HEK293 (cell line): ENCODE data around the gene CCHCR1.

Source experiments
- BCL11A ChIP-seq: fragments of 450-650 bp; formaldehyde crosslinking; IDR thresholded peaks from 2 replicates; pipeline ENCODE4 v1.5.1; 2016; ENCODE audit warnings: low read depth, missing biosample characterization, missing genetic modification characterization
- BCL6B ChIP-seq: fragments of 450-650 bp; formaldehyde crosslinking; IDR thresholded peaks from 2 replicates; pipeline ENCODE4 v1.5.1; 2017; ENCODE audit warnings: missing biosample characterization, missing genetic modification characterization
- FEZF1 ChIP-seq: fragments of 450-650 bp; formaldehyde crosslinking; IDR thresholded peaks from 2 replicates; pipeline ENCODE4 v1.5.1; 2016; ENCODE audit warnings: missing biosample characterization, missing genetic modification characterization
- KLF17 ChIP-seq: fragments of 450-650 bp; formaldehyde crosslinking; IDR thresholded peaks from 2 replicates; pipeline ENCODE4 v1.5.1; 2016; ENCODE audit warnings: missing biosample characterization, missing genetic modification characterization
- OVOL3 ChIP-seq: fragments of 450-650 bp; formaldehyde crosslinking; IDR thresholded peaks from 2 replicates; pipeline ENCODE4 v1.5.1; 2016; ENCODE audit warnings: missing biosample characterization, missing genetic modification characterization
- PRDM6 ChIP-seq: fragments of 450-650 bp; formaldehyde crosslinking; IDR thresholded peaks from 2 replicates; pipeline ENCODE4 v1.5.1; 2017; ENCODE audit warnings: missing biosample characterization, missing genetic modification characterization
- SETDB1 ChIP-seq: IDR thresholded peaks from one replicate; pipeline ENCODE4 v1.6.1; 2017; ENCODE audit warnings: mild to moderate bottlenecking, low read length, moderate library complexity, mixed read lengths; ENCODE audit not compliant: insufficient read length
- SP3 ChIP-seq: fragments of 450-650 bp; formaldehyde crosslinking; IDR thresholded peaks from 2 replicates; pipeline ENCODE4 v1.5.1; 2016; ENCODE audit warnings: missing biosample characterization, missing genetic modification characterization
- YY1 ChIP-seq: fragments of 450-650 bp; formaldehyde crosslinking; IDR thresholded peaks from 2 replicates; pipeline ENCODE4 v1.5.1; 2018; ENCODE audit warnings: missing biosample characterization, missing genetic modification characterization
- ZFHX2 ChIP-seq: fragments of 450-650 bp; formaldehyde crosslinking; conservative IDR thresholded peaks from 2 replicates; pipeline ENCODE4 v1.5.1; 2016; ENCODE audit warnings: missing biosample characterization, missing genetic modification characterization
- ZNF10 ChIP-seq: fragments of 450-650 bp; formaldehyde crosslinking; IDR thresholded peaks from 2 replicates; pipeline ENCODE4 v1.5.1; 2017; ENCODE audit warnings: missing biosample characterization, missing genetic modification characterization
- ZNF114 ChIP-seq: fragments of 450-650 bp; formaldehyde crosslinking; IDR thresholded peaks from 2 replicates; pipeline ENCODE4 v1.5.0; 2017; ENCODE audit warnings: missing biosample characterization, missing genetic modification characterization
- ZNF138 ChIP-seq: fragments of 450-650 bp; formaldehyde crosslinking; IDR thresholded peaks from 2 replicates; pipeline ENCODE4 v1.5.1; 2016; ENCODE audit warnings: missing biosample characterization, missing genetic modification characterization, borderline replicate concordance
- ZNF146 ChIP-seq: fragments of 450-650 bp; formaldehyde crosslinking; IDR thresholded peaks from 2 replicates; pipeline ENCODE4 v1.5.1; 2016; ENCODE audit warnings: missing biosample characterization, missing genetic modification characterization
- ZNF24 ChIP-seq: fragments of 450-650 bp; formaldehyde crosslinking; IDR thresholded peaks from 2 replicates; pipeline ENCODE4 v1.5.1; 2016; ENCODE audit warnings: missing biosample characterization, missing genetic modification characterization
- ZNF248 ChIP-seq: fragments of 450-650 bp; formaldehyde crosslinking; IDR thresholded peaks from 2 replicates; pipeline ENCODE4 v1.5.1; 2017; ENCODE audit warnings: missing biosample characterization, missing genetic modification characterization
- ZNF26 ChIP-seq: fragments of 450-650 bp; formaldehyde crosslinking; IDR thresholded peaks from 2 replicates; pipeline ENCODE4 v1.5.1; 2016; ENCODE audit warnings: missing biosample characterization, missing genetic modification characterization
- ZNF335 ChIP-seq: fragments of 450-650 bp; formaldehyde crosslinking; conservative IDR thresholded peaks from 2 replicates; pipeline ENCODE4 v1.5.1; 2016; ENCODE audit warnings: missing biosample characterization, missing genetic modification characterization
- ZNF37A ChIP-seq: fragments of 450-650 bp; IDR thresholded peaks from 2 replicates; pipeline ENCODE4 v1.5.1; 2018; ENCODE audit warnings: missing biosample characterization, missing genetic modification characterization
- ZNF544 ChIP-seq: fragments of 450-650 bp; formaldehyde crosslinking; IDR thresholded peaks from 2 replicates; pipeline ENCODE4 v1.5.0; 2017; ENCODE audit warnings: missing biosample characterization, missing genetic modification characterization
- ZNF560 ChIP-seq: fragments of 450-650 bp; formaldehyde crosslinking; IDR thresholded peaks from 2 replicates; pipeline ENCODE4 v1.5.1; 2017; ENCODE audit warnings: missing biosample characterization, missing genetic modification characterization, borderline replicate concordance
- ZNF600 ChIP-seq: fragments of 450-650 bp; formaldehyde crosslinking; IDR thresholded peaks from 2 replicates; pipeline ENCODE4 v1.5.1; 2016; ENCODE audit warnings: missing biosample characterization, missing genetic modification characterization
- ZNF664 ChIP-seq: fragments of 450-650 bp; formaldehyde crosslinking; IDR thresholded peaks from 2 replicates; pipeline ENCODE4 v1.5.1; 2016; ENCODE audit warnings: missing biosample characterization, missing genetic modification characterization
- ZNF707 ChIP-seq: fragments of 450-650 bp; formaldehyde crosslinking; IDR thresholded peaks from 2 replicates; pipeline ENCODE4 v1.5.1; 2016; ENCODE audit warnings: missing biosample characterization, missing genetic modification characterization
- ZNF777 ChIP-seq: fragments of 450-650 bp; formaldehyde crosslinking; IDR thresholded peaks from 2 replicates; pipeline ENCODE4 v1.5.1; 2017; ENCODE audit warnings: missing biosample characterization, missing genetic modification characterization, borderline replicate concordance
- ZSCAN16 ChIP-seq: fragments of 450-650 bp; formaldehyde crosslinking; IDR thresholded peaks from 2 replicates; pipeline ENCODE4 v1.5.1; 2016; ENCODE audit warnings: missing biosample characterization, missing genetic modification characterization
- TF ChIP-seq, protein P1 (sequence below): fragments of 450-650 bp; formaldehyde crosslinking; IDR thresholded peaks from 2 replicates; pipeline ENCODE4 v1.5.1; 2016; ENCODE audit warnings: missing biosample characterization, missing genetic modification characterization
- TF ChIP-seq, protein P2 (sequence below): fragments of 450-650 bp; formaldehyde crosslinking; IDR thresholded peaks from 2 replicates; pipeline ENCODE4 v1.5.1; 2016; ENCODE audit warnings: missing biosample characterization, missing genetic modification characterization

CCHCR1 gene

DNA sequence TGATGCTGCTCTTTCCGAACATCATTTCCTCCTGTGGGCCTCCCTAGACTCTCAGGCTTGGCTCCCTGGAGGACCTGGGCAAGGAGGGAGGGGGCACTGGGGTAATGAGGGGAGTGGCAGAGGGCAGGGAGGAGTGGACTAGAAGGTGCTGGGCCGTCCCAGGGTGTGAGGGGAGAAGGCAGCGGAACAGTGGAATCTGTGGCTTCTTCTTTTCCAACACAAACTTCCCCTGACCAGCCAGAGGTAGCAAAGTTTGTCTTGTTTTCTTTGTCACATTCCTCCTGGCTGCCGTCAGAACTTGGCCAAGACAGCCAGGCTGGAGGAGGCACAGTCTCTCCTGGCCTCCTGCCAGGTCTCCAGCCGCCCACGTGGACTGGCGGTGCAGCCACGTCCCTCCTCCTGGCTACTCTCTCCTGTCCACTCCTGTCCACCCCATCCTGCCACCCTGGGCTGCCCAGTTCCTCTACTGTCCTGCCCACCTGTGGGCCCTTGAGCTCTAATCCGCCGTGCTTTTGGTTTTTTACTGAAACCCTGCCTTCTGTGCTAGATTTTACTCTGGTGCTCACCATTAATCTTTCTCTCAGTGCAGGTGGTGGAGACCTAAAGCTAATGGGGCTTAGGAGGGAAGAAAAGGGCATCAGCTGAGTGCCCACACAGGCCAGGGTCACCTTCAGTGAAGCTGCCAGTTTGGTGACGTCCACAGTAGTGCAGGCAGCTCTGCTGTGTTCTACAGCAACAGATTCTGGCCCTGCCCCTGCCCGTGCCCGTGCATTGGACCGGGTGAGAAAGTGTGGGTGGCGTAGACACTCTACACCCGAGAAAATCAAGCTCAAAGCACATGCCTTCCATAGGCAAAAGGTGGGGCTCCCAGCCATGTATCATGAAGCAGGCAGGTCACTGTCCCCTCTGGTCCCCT is 34.6 kb downstream of the CCHCR1 start (continued):
- TF ChIP-seq ZNF707 (no peak), PRDM6 (tag by site-specific recombination) (no peak), ZNF24 (tag by site-specific recombination) (no peak), OVOL3 (tag by site-specific recombination) (no peak), ZNF777 (tag by site-specific recombination) (no peak), ZNF664 (tag by site-specific recombination) (no peak), ZFHX2 (tag by site-specific recombination) (peak; percentile 88), BCL11A (0 out of 2 replicates have a peak, but pooled peaks have one; percentile 24), ZNF26 (tag by site-specific recombination) (no peak), ZNF544 (no peak), YY1 (tag by site-specific recombination) (no peak), ZNF37A (tag by site-specific recombination) (no peak), ZNF335 (0 out of 2 replicates have a peak, but pooled peaks have one; percentile 15), ZNF600 (tag by site-specific recombination) (peak; percentile 93), ZNF114 (no peak), ZNF138 (no peak), ZNF560 (tag by site-specific recombination) (no peak), KLF17 (tag by site-specific recombination) (no peak), ZNF146 (no peak), BCL6B (tag by site-specific recombination) (no peak), SP3 (tag by site-specific recombination) (no peak), FEZF1 (tag by site-specific recombination) (no peak), ZNF248 (tag by site-specific recombination) (no peak), ZSCAN16 (tag by site-specific recombination) (no peak), ZNF10 (tag by site-specific recombination) (no peak), SETDB1 (no peak)
- TF ChIP-seq, protein P1, sequence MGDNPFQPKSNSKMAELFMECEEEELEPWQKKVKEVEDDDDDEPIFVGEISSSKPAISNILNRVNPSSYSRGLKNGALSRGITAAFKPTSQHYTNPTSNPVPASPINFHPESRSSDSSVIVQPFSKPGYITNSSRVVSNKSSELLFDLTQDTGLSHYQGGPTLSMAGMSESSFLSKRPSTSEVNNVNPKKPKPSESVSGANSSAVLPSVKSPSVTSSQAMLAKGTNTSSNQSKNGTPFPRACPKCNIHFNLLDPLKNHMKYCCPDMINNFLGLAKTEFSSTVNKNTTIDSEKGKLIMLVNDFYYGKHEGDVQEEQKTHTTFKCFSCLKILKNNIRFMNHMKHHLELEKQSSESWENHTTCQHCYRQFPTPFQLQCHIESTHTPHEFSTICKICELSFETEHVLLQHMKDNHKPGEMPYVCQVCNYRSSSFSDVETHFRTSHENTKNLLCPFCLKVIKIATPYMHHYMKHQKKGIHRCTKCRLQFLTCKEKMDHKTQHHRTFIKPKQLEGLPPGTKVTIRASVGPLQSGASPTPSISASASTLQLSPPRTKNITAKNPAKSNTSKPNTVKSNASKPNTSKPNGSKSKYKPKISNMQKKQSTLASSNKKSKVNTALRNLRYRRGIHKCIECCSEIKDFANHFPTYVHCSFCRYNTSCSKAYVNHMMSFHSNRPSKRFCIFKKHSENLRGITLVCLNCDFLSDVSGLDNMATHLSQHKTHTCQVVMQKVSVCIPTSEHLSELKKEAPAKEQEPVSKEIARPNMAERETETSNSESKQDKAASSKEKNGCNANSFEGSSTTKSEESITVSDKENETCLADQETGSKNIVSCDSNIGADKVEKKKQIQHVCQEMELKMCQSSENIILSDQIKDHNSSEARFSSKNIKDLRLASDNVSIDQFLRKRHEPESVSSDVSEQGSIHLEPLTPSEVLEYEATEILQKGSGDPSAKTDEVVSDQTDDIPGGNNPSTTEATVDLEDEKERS (tag by site-specific recombination) = no peak
- TF ChIP-seq, protein P2, sequence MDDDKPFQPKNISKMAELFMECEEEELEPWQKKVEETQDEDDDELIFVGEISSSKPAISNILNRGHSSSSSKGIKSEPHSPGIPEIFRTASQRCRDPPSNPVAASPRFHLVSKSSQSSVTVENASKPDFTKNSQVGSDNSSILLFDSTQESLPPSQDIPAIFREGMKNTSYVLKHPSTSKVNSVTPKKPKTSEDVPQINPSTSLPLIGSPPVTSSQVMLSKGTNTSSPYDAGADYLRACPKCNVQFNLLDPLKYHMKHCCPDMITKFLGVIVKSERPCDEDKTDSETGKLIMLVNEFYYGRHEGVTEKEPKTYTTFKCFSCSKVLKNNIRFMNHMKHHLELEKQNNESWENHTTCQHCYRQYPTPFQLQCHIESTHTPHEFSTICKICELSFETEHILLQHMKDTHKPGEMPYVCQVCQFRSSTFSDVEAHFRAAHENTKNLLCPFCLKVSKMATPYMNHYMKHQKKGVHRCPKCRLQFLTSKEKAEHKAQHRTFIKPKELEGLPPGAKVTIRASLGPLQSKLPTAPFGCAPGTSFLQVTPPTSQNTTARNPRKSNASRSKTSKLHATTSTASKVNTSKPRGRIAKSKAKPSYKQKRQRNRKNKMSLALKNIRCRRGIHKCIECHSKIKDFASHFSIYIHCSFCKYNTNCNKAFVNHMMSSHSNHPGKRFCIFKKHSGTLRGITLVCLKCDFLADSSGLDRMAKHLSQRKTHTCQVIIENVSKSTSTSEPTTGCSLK (tag by site-specific recombination) = no peak
